ENCODE results near the gene KCNJ18.
"Not testable (repeated sequence)": the region's sequence is repeated elsewhere in the genome, so short reads cannot be mapped to it uniquely, and the experiment has no call there.

- TF ChIP-seq ETV5 (CRISPR knock-in tag; IDR thresholded peaks at IDR 0.05; ENCODE audit: low read depth); ARID3A (IDR thresholded peaks at IDR 0.05; ENCODE audit: borderline replicate concordance, low read depth, low read length); U2AF2 (optimal IDR thresholded peaks at IDR 0.05; ENCODE audit: low read depth, low read length); SRSF7 (optimal IDR thresholded peaks at IDR 0.05; ENCODE audit: low read depth, low read length); ZNF121 (CRISPR knock-in tag; conservative IDR thresholded peaks at IDR 0.05): not testable (repeated sequence)
- TF ChIP-seq, protein P1, sequence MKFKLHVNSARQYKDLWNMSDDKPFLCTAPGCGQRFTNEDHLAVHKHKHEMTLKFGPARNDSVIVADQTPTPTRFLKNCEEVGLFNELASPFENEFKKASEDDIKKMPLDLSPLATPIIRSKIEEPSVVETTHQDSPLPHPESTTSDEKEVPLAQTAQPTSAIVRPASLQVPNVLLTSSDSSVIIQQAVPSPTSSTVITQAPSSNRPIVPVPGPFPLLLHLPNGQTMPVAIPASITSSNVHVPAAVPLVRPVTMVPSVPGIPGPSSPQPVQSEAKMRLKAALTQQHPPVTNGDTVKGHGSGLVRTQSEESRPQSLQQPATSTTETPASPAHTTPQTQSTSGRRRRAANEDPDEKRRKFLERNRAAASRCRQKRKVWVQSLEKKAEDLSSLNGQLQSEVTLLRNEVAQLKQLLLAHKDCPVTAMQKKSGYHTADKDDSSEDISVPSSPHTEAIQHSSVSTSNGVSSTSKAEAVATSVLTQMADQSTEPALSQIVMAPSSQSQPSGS (CRISPR knock-in tag; IDR thresholded peaks at IDR 0.05): not testable (repeated sequence)
- TF ChIP-seq, protein P2, sequence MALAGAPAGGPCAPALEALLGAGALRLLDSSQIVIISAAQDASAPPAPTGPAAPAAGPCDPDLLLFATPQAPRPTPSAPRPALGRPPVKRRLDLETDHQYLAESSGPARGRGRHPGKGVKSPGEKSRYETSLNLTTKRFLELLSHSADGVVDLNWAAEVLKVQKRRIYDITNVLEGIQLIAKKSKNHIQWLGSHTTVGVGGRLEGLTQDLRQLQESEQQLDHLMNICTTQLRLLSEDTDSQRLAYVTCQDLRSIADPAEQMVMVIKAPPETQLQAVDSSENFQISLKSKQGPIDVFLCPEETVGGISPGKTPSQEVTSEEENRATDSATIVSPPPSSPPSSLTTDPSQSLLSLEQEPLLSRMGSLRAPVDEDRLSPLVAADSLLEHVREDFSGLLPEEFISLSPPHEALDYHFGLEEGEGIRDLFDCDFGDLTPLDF (CRISPR knock-in tag; IDR thresholded peaks at IDR 0.05): not testable (repeated sequence)
Observed at GRCh38 chr17:21682130-21682529, 10.2 kb upstream of the KCNJ18 start.

All from K562 (cell line).